ENCODE results near the gene SMPD3. TPM values are rescaled to one million over a fixed set of nuclear protein-coding genes. Genes with fewer than 3 reads are reported as not detected.
A peak's percentile ranks its signal among the peaks of the same experiment; 100 is the strongest.

The SMPD3 gene
- total RNA-seq, 1 experiment from 2014 or later: not detected

GRCh38 chr16:68331879-68332410 is 116.4 kb downstream of the SMPD3 start:
- no peak for TF ChIP-seq CTCF (IDR thresholded peaks at IDR 0.05; ENCODE audit: unreplicated experiment)
- Mint-ChIP-seq H3K36me3 (ENCODE audit: insufficient read depth, unreplicated experiment) (peaks cover 18% of the 10 kb centered on the region), H3K27ac (ENCODE audit: low read depth, unreplicated experiment) (no peak overlapping the region), H3K27me3 (ENCODE audit: insufficient read depth, unreplicated experiment) (no peaks in the 10 kb centered on the region), H3K9me3 (ENCODE audit: unreplicated experiment) (no peaks in the 10 kb centered on the region), H3K4me3 (ENCODE audit: unreplicated experiment) (no peak overlapping the region), H3K4me1 (ENCODE audit: insufficient read depth, unreplicated experiment) (peaks cover 25% of the 10 kb centered on the region)
- intact Hi-C loops (cut with micrococcal nuclease): no loop called here
- DNase-seq (ENCODE audit: unreplicated experiment): no peak
- ChIA-PET POLR2A (interaction anchor here (0.6 to 1.6 kb wide), 4 partner anchors 21 to 364 kb away, joined by 3 to 5 read pairs (median 4); partner anchors contain the start of genes PRMT7, SLC7A6 and SLC7A6OS), CTCF (interaction anchor here (0.7 to 5.3 kb wide), 3 partner anchors 69 to 170 kb away, joined by 3 to 43 read pairs (median 3); partner anchors contain the start of gene SLC7A6)
- BruUV-seq (replicated peaks): no TSS peak

GRCh38 chr16:68328860-68329390 is 119.4 kb downstream of the SMPD3 start:
- no peaks in the 10 kb centered on the region for H3K9me3 Mint-ChIP-seq (ENCODE audit: unreplicated experiment)
- DNase-seq (ENCODE audit: unreplicated experiment): no peak
- H3K27ac Mint-ChIP-seq (ENCODE audit: low read depth, unreplicated experiment): no peak overlapping the region
- H3K4me3 Mint-ChIP-seq (ENCODE audit: unreplicated experiment): no peak overlapping the region
- intact Hi-C loops (cut with micrococcal nuclease): loop anchor here (1.0 kb wide), 3 partner anchors 68 to 92 kb away; no protein-coding TSS in a partner anchor
- ChIA-PET POLR2A (interaction anchor here (1.2 to 3.4 kb wide), 4 partner anchors 17 to 91 kb away, joined by 5 to 21 read pairs (median 12); partner anchors contain the start of gene SLC7A6), CTCF (interaction anchor here (0.5 to 18.2 kb wide), 38 partner anchors 9 to 514 kb away, joined by 3 to 308 read pairs (median 4); partner anchors contain the start of genes DDX28, DUS2, ESRP2 and PLA2G15)
- BruUV-seq (replicated peaks): no TSS peak
- no peaks in the 10 kb centered on the region for H3K27me3 Mint-ChIP-seq (ENCODE audit: insufficient read depth, unreplicated experiment)
- H3K4me1 Mint-ChIP-seq (ENCODE audit: insufficient read depth, unreplicated experiment): peaks cover 12% of the 10 kb centered on the region
- peaks cover 32% of the 10 kb centered on the region for H3K36me3 Mint-ChIP-seq (ENCODE audit: insufficient read depth, unreplicated experiment)
- TF ChIP-seq CTCF (IDR thresholded peaks at IDR 0.05; ENCODE audit: unreplicated experiment): no peak

- peak; percentile 91 for TF ChIP-seq CTCF (IDR thresholded peaks at IDR 0.05; ENCODE audit: unreplicated experiment)
- intact Hi-C loops (cut with micrococcal nuclease): loop anchor here (1.0 kb wide), 3 partner anchors 67 to 91 kb away; no protein-coding TSS in a partner anchor
- POLR2A ChIA-PET: interaction anchor here (1.2 to 3.4 kb wide), 7 partner anchors 13 to 90 kb away, joined by 4 to 21 read pairs (median 6); partner anchors contain the start of genes PRMT7, SLC7A6 and SLC7A6OS
- Mint-ChIP-seq H3K4me1 (ENCODE audit: insufficient read depth, unreplicated experiment) (peaks cover 10% of the 10 kb centered on the region), H3K27ac (ENCODE audit: low read depth, unreplicated experiment) (no peak overlapping the region), H3K36me3 (ENCODE audit: insufficient read depth, unreplicated experiment) (peaks cover 34% of the 10 kb centered on the region), H3K27me3 (ENCODE audit: insufficient read depth, unreplicated experiment) (no peaks in the 10 kb centered on the region), H3K4me3 (ENCODE audit: unreplicated experiment) (no peak overlapping the region), H3K9me3 (ENCODE audit: unreplicated experiment) (no peaks in the 10 kb centered on the region)
- no TSS peak for BruUV-seq (replicated peaks)
- CTCF ChIA-PET: interaction anchor here (0.6 to 18.2 kb wide), 38 partner anchors 8 to 323 kb away, joined by 3 to 308 read pairs (median 4); partner anchors contain the start of genes DDX28, DUS2, ESRP2 and PLA2G15
- peak; percentile 88 for DNase-seq (ENCODE audit: unreplicated experiment)
Observed at GRCh38 chr16:68328151-68328859, 120.0 kb downstream of the SMPD3 start.

Measured in MCF 10A (cell line).